Activated T-cell treated with anti-CD3 and anti-CD28 coated beads for 4 hours (primary cell): Measurements from ENCODE around the gene PPP1R3G.

ENCODE experiments used
- DNase-seq: peaks from one replicate; pipeline ENCODE4 v3.0.0-alpha.2; 2020

Gene PPP1R3G

GRCh38 chr6:5121956-5122355 lies 36.8 kb downstream of the PPP1R3G start:
- DNase-seq = no peak

GRCh38 chr6:5122504-5123112 lies 37.5 kb downstream of the PPP1R3G start:
- DNase-seq = no peak

GRCh38 chr6:5123296-5124143 lies 38.4 kb downstream of the PPP1R3G start:
- DNase-seq = no peak

DNA sequence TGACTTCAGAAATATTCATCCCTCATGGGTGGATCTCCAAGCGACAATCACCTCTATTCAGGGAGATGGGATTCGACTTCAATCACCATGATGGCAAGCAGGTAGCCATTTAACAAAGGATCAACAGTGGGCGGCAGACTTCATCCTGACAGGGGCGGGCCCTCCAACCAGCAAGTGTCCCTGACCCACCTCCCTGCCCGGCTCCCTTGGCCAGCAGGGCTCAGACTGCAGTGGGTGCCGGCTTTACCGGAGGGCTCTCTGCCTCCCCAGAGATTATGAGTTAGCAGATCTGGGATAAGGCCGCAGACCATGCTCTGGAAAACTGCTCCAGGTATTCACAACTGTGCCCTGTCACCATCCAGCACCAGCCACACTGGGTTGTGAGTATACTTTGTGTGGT lies 39.4 kb downstream of the PPP1R3G start:
- DNase-seq = no peak

- no peak for DNase-seq
Observed at GRCh38 chr6:5125152-5126006, 40.2 kb downstream of the PPP1R3G start.

GRCh38 chr6:5126214-5126613 lies 41.1 kb downstream of the PPP1R3G start:
- no peak for DNase-seq

- DNase-seq = no peak
Observed at GRCh38 chr6:5127106-5127687, 42.1 kb downstream of the PPP1R3G start.

GRCh38 chr6:5128351-5128750 lies 43.2 kb downstream of the PPP1R3G start:
- no peak for DNase-seq

DNA sequence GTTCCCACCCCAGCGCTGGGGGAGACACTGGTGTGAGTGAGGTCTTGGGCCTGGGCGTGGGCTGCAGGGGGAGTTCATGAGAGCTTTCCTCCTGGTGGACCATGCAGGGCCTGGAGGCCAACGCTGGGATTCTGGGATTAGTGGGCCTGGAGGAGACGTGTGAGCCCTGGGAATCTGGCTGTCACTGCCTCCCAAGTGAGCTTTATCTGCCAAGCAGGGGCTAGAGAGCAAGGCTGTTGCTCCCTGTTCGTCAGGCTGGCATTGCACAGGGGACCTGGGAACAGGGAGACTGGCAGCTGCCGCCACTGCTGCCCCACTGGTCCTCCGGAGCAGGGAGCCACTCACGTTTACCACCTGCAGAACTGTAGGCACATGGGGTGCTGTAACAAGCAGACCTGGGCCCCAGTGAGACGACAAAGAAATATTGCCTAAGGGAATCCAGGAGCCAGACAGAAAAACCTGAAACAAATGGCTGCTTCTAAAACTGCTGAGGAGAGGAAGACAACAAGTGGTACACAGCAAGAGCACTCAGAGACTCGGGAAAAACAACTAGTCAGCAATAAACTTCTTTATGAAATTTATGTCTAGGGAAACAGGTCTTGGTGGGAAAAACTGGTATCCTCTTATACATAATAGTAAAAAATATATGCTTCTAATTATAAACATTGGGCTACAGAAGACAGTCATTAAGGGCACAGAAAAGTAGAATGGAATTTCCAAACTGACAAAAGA lies 45.2 kb downstream of the PPP1R3G start:
- DNase-seq = no peak

DNA sequence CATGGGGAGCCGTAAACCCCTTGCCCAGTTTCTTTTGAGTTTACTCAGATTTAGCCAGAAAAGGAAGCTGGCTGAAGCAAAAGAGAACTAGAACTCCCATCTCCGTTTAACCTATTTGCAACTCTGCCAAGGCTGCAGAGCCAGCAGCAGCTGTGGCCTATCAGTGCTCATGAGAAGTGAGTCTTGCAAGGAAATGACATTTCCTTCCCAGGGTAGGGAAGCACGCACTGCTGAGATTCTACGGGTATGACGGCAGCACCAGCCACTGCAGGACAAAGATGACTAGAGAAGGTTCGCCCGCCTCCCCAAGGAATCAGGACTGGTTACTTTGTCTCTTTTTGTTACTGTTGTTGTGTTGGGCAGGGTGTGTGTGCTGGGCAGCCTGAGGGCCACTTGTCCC lies 47.6 kb downstream of the PPP1R3G start:
- no peak for DNase-seq

GRCh38 chr6:5133943-5134342 lies 48.8 kb downstream of the PPP1R3G start:
- no peak for DNase-seq

DNA sequence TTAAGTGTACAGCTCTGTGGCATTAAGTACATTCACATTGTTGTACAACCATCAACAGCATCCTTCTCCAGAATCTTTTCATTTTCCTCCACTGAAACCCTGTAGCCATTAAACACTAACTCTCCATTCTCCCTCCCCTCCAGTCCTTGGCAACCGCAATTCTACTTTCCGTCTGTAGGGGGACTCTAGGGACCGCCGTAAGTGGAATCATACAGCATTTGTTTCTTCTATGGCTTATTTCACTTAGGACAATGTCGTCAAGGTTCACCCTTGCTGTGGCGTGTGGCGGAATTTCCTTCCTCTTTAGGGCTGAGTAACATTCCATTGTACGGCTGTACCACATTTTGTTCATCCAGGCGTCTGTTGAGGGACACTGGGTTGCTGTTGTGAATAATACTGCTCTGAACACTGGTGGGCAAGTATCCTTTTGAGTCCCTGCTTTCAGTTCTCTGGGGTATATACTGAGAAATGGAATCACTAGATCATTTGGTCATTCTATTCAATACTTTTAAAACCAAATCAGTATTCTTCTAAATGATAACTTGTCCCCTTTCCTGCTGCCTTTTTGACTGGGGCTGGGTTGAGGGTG lies 50.7 kb downstream of the PPP1R3G start:
- peak; percentile 19 for DNase-seq

DNA sequence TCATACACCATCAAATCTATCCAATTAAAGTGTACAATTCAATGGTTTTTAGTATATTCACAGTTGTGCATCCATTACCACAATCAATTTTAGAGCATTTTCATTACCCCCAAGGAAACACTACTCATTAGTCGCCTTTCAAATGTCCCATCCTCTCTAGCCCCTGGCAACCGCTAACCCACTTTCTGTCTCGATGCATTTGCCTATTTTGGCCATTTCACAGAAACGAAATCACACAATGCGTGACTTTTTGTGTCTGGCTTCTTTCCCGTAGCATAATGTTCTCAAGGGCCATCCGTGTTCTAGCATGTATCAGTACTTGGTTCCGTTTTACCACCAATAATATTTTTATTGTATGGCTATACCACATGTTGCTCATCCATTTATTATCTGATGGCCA lies 51.7 kb downstream of the PPP1R3G start:
- no peak for DNase-seq
